SK-N-SH treated with all-trans-retinoic acid at 6 μM for 48 hours (cell line): ENCODE data around the gene DOCK2.

ENCODE experiments used
- ARNTL ChIP-seq: fragments of 450-650 bp; formaldehyde crosslinking; IDR thresholded peaks from 2 replicates; pipeline ENCODE4 v1.5.0; 2020; ENCODE audit warnings: low read depth, mild to moderate bottlenecking, moderate library complexity, borderline replicate concordance
- GLIS3 ChIP-seq: fragments of 250-450 bp; sonication (Bioruptor Pico); IDR thresholded peaks from 2 replicates; pipeline ENCODE4 v1.5.0; 2020; ENCODE audit warnings: mild to moderate bottlenecking, moderate library complexity
- PATZ1 ChIP-seq: fragments of 250-450 bp; sonication (Bioruptor Pico); IDR thresholded peaks from 2 replicates; pipeline ENCODE4 v1.8.0; 2020; ENCODE audit warnings: mild to moderate bottlenecking, moderate library complexity, borderline replicate concordance
- TOX ChIP-seq: fragments of 250-450 bp; sonication (Bioruptor Pico); IDR thresholded peaks from 2 replicates; pipeline ENCODE4 v1.8.0; 2021; ENCODE audit warnings: mild to moderate bottlenecking, moderate library complexity, borderline replicate concordance
- ZFP30 ChIP-seq: fragments of 450-650 bp; formaldehyde crosslinking; IDR thresholded peaks from 2 replicates; pipeline ENCODE4 v1.5.0; 2022; ENCODE audit warnings: mild to moderate bottlenecking, moderate library complexity

GRCh38 chr5:170006021-170006420, 368.9 kb downstream of the DOCK2 start:
- TF ChIP-seq ARNTL (no peak), PATZ1 (CRISPR knock-in tag) (no peak), ZFP30 (CRISPR knock-in tag) (no peak), GLIS3 (CRISPR knock-in tag) (no peak), TOX (CRISPR knock-in tag) (no peak)
